Smooth muscle cell (in vitro differentiated cells): ENCODE results near the gene SRRM2. TPM values are rescaled to one million over a fixed set of nuclear protein-coding genes. Genes with fewer than 3 reads are reported as not detected.
A peak's percentile ranks its signal among the peaks of the same experiment; 100 is the strongest.

Experiments
- DNase-seq: peaks from one replicate; lab custom pipeline; 2025; ENCODE audit not compliant: unreplicated experiment; lab: John Stamatoyannopoulos, UW
- H2AFZ ChIP-seq: fragments of 200-600 bp; sonication (generic); 2 replicates; pipeline ENCODE4 v1.6.0; 2016; ENCODE audit warnings: antibody characterized with exemption, low read depth, mild to moderate bottlenecking
- H3F3A ChIP-seq: fragments of 200-600 bp; sonication (generic); 2 replicates; pipeline ENCODE4 v1.6.0; 2017; ENCODE audit warnings: antibody characterized with exemption, low read depth
- H3K27ac ChIP-seq: fragments of 200-600 bp; sonication (generic); 2 replicates; pipeline ENCODE4 v1.5.1; 2016; ENCODE audit warnings: low read depth, mild to moderate bottlenecking
- H3K27me3 ChIP-seq: fragments of 200-600 bp; sonication (generic); 2 replicates; pipeline ENCODE4 v1.6.1; 2016; ENCODE audit warnings: low read depth, mild to moderate bottlenecking
- H3K36me3 ChIP-seq: fragments of 200-600 bp; sonication (generic); 2 replicates; pipeline ENCODE4 v1.5.1; 2016; ENCODE audit warnings: low read depth
- H3K4me1 ChIP-seq: fragments of 200-600 bp; sonication (generic); 2 replicates; pipeline ENCODE4 v1.5.1; 2016; ENCODE audit warnings: low read depth
- H3K4me2 ChIP-seq: fragments of 200-600 bp; sonication (generic); 2 replicates; pipeline ENCODE4 v1.6.0; 2016; ENCODE audit warnings: mild to moderate bottlenecking
- H3K4me3 ChIP-seq: fragments of 200-600 bp; sonication (generic); 2 replicates; pipeline ENCODE4 v1.5.1; 2016; ENCODE audit warnings: mild to moderate bottlenecking
- H3K79me2 ChIP-seq: fragments of 200-600 bp; sonication (generic); 2 replicates; pipeline ENCODE4 v1.6.0; 2016; ENCODE audit warnings: low read depth, mild to moderate bottlenecking
- H3K9ac ChIP-seq: fragments of 200-600 bp; sonication (generic); 2 replicates; pipeline ENCODE4 v1.6.0; 2016; ENCODE audit warnings: low read depth
- H3K9me3 ChIP-seq: fragments of 200-600 bp; sonication (generic); replicated peaks from 2 replicates; pipeline ENCODE4 v1.5.1; 2016; ENCODE audit warnings: low read depth
- H4K20me1 ChIP-seq: fragments of 200-600 bp; sonication (generic); 2 replicates; pipeline ENCODE4 v1.6.0; 2016; ENCODE audit warnings: low read depth
- WGBS: methylation state at CpG from one replicate; pipeline ENCODE4 v1.1.7; 2016; ENCODE audit warnings: low lambda C conversion rate; 5-methylcytosine and 5-hydroxymethylcytosine counted together
- polyA plus RNA-seq: library from polyadenylated mRNA; unstranded; fragments of >200 nt; fragmentation: Nextera tagmentation; extraction: Ambion mirVana; gene quantifications from 2 replicates; pipeline ENCODE4 v1.2.1, GENCODE V29; 2016
- total RNA-seq: library from RNA; depleted of rRNA; stranded (reverse); fragments of >200 nt; gene quantifications from 2 replicates; pipeline ENCODE4 v1.2.3, GENCODE V29; 2014
- TF ChIP-seq, protein P1 (sequence below): fragments of 200-600 bp; sonication (generic); IDR thresholded peaks from 2 replicates; pipeline ENCODE4 v1.5.1; 2017; ENCODE audit warnings: borderline replicate concordance, mild to moderate bottlenecking, antibody characterized with exemption; ENCODE audit not compliant: insufficient read depth, poor library complexity, severe bottlenecking

SRRM2 gene
- total RNA-seq, result 83.0 and 125 TPM in 2 replicates
- polyA plus RNA-seq, result 280 and 434 TPM in 2 replicates

DNA sequence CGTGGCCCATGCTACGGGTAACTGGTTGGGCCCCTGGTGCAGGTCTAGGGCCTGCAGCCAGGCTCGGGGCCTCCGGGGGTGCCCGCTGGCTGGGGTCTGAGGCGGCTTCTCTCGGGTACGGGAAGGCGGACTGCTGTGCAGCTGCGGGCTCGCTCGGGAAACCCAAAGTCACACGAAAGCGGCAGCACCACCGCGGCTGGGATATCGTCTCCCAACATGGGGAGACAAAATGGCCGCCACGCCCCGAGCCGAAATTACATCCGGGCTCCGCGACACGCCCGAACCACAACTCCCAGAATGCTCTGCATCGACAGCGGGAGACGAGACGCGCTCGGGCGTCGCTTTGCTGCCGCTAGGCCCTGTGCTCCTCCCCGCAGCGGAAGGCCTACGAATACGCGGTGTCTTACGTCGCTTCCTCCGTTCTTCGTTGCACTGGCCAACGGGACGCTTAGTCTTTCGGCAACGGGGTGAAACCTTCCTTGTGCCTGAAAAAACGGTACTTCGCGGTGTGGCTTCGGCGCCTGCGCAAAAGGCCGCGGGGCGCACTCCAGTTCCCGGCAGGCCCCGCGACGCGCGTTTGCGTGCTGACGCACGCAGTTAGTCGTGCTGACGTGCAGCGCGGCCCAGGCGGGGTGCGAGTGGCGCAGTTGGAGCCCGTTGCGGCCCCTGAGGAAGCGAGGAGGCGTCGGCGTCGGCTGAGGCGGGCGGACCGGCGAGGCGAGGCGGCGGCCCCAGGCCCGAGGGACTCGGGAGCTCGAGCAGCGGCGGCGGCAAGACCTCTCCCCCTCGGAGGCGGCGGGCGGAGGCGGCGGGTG is at the start of gene SRRM2:
SRRM2 (plus strand) TSS at position 604 of the 815 bp plus-strand sequence. CDS start 3,727 bp downstream, outside the sequence.
- Histone ChIP-seq H4K20me1 (peaks cover 44% of the 10 kb centered on the region), H3K4me3 (peak within 1 kb of the TSS; percentile 84), H2AFZ (peak within 1 kb of the TSS; percentile 93), H3F3A (peaks cover 19% of the 10 kb centered on the region), H3K27ac (peak within 1 kb of the TSS; percentile 98), H3K4me2 (peak within 1 kb of the TSS; percentile 96), H3K36me3 (no peaks in the 10 kb centered on the region), H3K79me2 (peaks cover 55% of the 10 kb centered on the region), H3K9ac (peak within 1 kb of the TSS; percentile 100), H3K27me3 (no peaks in the 10 kb centered on the region), H3K4me1 (peaks cover 30% of the 10 kb centered on the region), H3K9me3 (no peaks in the 10 kb centered on the region)
- TF ChIP-seq, protein P1, sequence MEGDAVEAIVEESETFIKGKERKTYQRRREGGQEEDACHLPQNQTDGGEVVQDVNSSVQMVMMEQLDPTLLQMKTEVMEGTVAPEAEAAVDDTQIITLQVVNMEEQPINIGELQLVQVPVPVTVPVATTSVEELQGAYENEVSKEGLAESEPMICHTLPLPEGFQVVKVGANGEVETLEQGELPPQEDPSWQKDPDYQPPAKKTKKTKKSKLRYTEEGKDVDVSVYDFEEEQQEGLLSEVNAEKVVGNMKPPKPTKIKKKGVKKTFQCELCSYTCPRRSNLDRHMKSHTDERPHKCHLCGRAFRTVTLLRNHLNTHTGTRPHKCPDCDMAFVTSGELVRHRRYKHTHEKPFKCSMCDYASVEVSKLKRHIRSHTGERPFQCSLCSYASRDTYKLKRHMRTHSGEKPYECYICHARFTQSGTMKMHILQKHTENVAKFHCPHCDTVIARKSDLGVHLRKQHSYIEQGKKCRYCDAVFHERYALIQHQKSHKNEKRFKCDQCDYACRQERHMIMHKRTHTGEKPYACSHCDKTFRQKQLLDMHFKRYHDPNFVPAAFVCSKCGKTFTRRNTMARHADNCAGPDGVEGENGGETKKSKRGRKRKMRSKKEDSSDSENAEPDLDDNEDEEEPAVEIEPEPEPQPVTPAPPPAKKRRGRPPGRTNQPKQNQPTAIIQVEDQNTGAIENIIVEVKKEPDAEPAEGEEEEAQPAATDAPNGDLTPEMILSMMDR, result no peak
- WGBS, result 1% methylated on average over 91 of the region's 99 CpGs
- DNase-seq, result peak; percentile 98

- no peak for DNase-seq
- no peak overlapping the region for H3K27ac ChIP-seq
- H3K79me2 ChIP-seq, result no peaks in the 10 kb centered on the region
- H4K20me1 ChIP-seq, result peaks cover 54% of the 10 kb centered on the region
- H3K9me3 ChIP-seq, result no peaks in the 10 kb centered on the region
- H2AFZ ChIP-seq, result no peak overlapping the region
- no peaks in the 10 kb centered on the region for H3F3A ChIP-seq
- no peak overlapping the region for H3K4me2 ChIP-seq
- H3K36me3 ChIP-seq, result no peaks in the 10 kb centered on the region
- H3K9ac ChIP-seq, result no peak overlapping the region
- no peaks in the 10 kb centered on the region for H3K27me3 ChIP-seq
- 97% methylated on average over 28 of the region's 28 CpGs for WGBS
- H3K4me1 ChIP-seq, result no peaks in the 10 kb centered on the region
- H3K4me3 ChIP-seq, result no peak overlapping the region
- TF ChIP-seq, protein P1, result no peak
These were observed 49.3 kb upstream of the SRRM2 start for GRCh38 chr16:2702871-2703745.

- Histone ChIP-seq H2AFZ (no peak overlapping the region), H3F3A (no peaks in the 10 kb centered on the region), H3K27me3 (no peaks in the 10 kb centered on the region), H3K4me1 (no peaks in the 10 kb centered on the region), H4K20me1 (peaks cover 52% of the 10 kb centered on the region), H3K27ac (no peak overlapping the region), H3K4me2 (no peak overlapping the region), H3K79me2 (no peaks in the 10 kb centered on the region), H3K9me3 (no peaks in the 10 kb centered on the region), H3K9ac (no peak overlapping the region), H3K36me3 (no peaks in the 10 kb centered on the region), H3K4me3 (no peak overlapping the region)
- TF ChIP-seq, protein P1, result no peak
- 95% methylated on average over 27 of the region's 33 CpGs for WGBS
- DNase-seq, result no peak
These were observed 48.1 kb upstream of the SRRM2 start for GRCh38 chr16:2704166-2704982.
